GM10266 (cell line): ENCODE measurements around the gene FMO2.

Experiments
- DNase-seq: peaks from one replicate; pipeline ENCODE4 v3.0.0; 2012; ENCODE audit errors: extremely low spot score
- TF ChIP-seq, protein P1 (sequence below): IDR thresholded peaks from 2 replicates; pipeline ENCODE4 v1.5.1; 2012; ENCODE audit warnings: mild to moderate bottlenecking, low read depth; ENCODE audit not compliant: control insufficient read depth, insufficient read depth; ENCODE audit errors: missing control alignments

The FMO2 gene

DNA sequence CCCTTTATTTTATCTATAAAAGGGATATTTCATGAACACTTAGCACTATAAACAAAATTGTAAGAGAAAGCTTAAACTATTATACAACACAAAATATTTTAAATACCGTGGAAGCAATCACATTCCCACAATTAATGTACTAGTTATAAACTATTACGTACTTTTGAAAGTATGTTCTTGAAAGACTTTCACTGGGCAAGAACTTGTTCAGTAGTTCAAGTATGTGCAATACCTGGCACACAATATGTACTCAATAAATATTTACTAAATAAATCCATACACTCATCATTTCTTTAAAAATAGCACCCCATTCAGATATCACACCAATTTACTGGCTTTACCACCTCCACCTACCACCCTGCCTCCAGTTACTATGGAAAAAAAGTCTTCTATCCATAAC, 12.6 kb upstream of the FMO2 start:
- no peak for DNase-seq
- TF ChIP-seq, protein P1, sequence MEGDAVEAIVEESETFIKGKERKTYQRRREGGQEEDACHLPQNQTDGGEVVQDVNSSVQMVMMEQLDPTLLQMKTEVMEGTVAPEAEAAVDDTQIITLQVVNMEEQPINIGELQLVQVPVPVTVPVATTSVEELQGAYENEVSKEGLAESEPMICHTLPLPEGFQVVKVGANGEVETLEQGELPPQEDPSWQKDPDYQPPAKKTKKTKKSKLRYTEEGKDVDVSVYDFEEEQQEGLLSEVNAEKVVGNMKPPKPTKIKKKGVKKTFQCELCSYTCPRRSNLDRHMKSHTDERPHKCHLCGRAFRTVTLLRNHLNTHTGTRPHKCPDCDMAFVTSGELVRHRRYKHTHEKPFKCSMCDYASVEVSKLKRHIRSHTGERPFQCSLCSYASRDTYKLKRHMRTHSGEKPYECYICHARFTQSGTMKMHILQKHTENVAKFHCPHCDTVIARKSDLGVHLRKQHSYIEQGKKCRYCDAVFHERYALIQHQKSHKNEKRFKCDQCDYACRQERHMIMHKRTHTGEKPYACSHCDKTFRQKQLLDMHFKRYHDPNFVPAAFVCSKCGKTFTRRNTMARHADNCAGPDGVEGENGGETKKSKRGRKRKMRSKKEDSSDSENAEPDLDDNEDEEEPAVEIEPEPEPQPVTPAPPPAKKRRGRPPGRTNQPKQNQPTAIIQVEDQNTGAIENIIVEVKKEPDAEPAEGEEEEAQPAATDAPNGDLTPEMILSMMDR: no peak

DNA sequence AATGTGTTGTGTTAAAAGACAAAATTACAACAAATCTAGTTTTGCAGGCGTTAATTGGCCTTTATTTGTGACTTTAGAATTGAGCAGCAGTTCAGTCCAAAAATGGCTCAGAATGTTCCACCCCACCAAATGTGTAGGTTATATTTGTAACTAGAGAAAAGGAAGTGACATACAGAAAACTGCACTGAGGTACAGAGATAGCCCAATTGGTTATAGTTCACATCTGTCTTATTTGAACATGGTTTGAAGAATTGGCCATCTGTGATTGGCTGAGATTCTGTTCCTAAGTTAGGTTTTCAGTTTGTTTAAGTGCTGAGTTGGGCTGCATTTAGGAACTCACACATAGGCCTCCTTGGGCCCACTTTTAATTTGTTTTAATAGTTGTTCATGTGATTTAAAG, 12.0 kb upstream of the FMO2 start:
- DNase-seq: no peak
- TF ChIP-seq, protein P1: no peak

DNA sequence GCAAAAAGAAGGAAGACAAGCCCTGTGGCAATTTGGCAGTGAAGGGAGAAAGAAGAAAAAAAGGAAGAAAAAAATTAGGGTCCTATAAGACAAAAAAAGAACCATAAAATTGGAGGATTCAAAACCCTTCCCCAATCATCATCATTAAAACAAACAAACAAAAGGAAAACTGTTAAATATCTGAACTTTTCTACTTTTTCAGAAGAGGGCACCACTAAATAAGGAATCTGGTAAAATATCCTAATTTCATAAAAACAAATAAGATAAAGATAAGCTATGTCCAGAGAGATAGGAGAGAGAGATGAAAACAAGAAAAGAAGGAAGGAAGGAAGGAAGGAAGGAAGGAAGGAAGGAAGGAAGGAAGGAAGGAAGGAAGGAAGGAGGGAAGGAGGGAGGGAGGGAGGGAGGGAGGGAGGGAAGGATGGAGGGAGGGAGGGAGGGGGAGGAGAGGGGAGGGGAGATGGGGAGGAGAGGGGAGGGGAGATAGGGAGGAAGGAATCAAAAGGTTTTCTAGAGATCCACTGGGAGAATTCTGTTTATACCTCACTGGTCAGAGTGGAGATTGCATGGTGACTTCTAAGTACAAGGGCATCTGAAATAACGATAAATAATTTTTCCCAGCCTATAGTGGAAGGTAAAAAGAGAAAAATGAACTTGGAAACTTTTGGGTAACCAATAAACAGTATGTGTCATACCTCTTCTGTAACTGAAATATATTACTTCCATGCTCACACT, 10.4 kb upstream of the FMO2 start:
- TF ChIP-seq, protein P1: no peak
- DNase-seq: no peak

DNA sequence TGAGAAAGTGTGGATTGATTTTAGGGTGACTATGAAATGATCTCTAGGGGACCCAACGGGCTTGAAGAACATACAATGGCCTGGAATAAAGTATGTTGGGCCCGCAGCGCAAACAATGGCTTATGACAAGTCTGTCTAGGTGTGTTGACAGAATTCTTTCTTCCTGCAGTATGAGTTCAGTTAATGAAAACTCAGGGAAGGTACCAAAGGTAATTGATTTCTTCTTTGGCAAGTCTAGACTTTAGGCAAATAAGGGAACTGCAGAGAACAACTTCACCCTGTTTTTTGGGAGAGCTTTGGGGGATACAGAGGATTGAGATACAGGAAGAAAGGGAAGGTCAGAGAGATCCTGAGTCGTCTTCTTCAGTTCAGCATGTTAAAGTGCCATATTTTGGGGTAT, 7.8 kb upstream of the FMO2 start:
- DNase-seq: no peak
- TF ChIP-seq, protein P1: no peak

DNA sequence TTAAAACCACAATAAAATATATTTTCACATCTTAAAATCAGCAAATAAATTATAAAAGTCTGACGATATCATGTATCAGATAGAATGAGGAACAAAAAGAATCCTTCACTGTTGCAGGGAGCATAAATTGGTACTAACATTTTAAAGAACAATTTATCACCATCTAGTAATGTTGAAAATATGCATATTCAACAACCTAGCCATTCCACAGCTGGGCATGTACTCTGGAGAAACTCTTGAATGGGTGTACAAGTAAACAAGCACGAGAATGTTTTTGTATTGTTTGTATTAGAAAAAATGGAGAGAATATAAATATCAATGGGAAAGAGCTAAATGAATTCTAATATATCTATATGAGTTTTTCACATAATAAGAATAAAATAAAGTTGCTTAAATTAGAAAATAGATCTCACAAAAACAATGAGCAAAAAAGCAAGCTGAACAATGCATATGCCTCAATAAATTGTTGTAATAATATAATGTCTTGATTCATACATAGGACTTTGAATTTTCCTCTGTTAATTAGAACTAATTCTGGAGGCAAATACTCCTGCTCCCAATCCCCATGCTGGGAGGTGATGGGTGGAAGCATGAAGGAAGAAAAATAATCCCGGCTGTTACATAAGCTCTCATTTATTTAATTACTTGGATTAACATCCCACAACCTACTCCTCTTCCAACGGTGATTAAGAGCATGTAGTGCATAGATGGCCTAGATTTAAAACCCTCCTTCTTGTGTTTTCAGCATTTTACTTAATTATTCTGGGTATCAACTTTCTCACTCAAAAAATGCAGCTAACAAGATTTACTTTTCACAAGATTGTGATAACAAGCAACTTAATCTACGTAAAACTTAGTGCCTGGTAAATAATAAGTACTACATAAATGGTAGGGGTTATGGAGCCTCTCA, 5.5 kb upstream of the FMO2 start:
- no peak for DNase-seq
- TF ChIP-seq, protein P1: no peak

DNA sequence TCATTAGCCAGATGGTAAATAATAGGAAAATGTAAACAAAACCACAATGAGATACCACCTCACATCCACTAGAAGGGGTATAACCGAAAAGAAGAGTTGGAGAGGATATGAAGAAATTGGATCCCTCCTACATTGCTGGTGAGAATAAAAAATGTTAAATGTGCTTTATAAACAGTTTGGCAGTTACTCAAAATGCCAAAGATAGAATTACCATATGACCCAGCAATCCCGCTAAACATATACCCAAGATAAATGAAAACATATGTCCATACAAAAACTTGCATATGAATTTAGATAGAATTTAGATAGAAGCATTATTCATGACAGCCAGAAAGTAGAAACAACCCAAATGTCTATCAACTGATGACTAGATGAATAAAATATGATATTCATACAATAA, 4.4 kb upstream of the FMO2 start:
- no peak for DNase-seq
- TF ChIP-seq, protein P1: no peak
